ENCODE data around the gene PTGER1. TPM values are rescaled to one million over a fixed set of nuclear protein-coding genes. Genes with fewer than 3 reads are reported as not detected.

PTGER1 gene
- total and polyA plus RNA-seq, 2 of the 13 experiments (the other 11 are each of a cell fraction or from before 2014, with no cell fraction given) = 0.13 TPM; not detected in 1

DNA sequence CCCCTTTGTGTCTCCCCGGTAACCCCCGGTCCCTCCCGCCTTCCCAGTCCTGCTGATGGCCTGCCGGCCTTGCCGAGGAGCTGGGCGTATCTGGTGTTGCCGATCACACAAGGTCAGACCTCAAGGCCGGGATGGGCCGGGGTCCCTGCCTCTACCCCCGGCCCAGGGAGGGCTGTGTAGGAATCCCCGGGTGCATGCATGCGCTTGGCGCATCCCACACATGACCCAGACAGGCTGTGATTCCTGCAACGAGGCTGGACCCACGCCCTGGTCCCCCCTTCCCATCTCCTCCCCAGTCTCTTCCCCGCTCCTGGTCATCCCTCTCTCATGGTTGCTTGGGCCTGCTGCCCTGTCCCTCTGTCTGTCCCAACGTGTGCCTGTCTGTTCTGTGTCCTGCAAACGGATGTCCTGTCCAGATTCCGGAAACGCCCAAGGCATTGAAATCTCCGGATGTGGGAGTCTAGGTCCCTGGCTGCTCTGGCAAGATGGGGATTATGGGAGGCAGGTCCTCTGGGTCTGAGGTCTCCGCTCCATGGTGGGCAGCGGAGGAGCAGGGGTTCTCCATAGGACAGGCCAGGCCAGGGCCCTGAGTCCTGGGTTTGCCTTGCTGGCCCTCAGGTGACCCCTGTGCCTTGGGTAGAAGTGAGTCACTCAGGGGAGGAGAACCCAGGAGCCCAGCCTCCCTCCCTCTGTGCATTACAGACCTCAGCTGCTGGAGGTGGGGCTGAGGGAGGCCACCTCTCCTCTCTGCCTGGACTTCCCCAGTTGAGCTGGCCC lies 40.4 kb downstream of the PTGER1 start:
- Histone ChIP-seq H3K4me2 (ENCODE audit: low read depth, low read length) (peak overlapping the region; percentile 91), H2AFZ (ENCODE audit: low read length) (no peak overlapping the region), H4K20me1 (ENCODE audit: insufficient read depth, low read length) (peaks cover 2% of the 10 kb centered on the region; the same call in 1 of the 2 replicates), H3K9ac (ENCODE audit: insufficient read depth, low read depth, low read length) (peak overlapping the region; percentile 83), H3K4me3 (replicated peaks in 1 of 3; ENCODE audit: insufficient read depth in 1 of 3, low read depth in 2 of 3, low read length in 3 of 3) (peak overlapping the region; percentile 66 to 81 (median 80)), H3K9me3 (ENCODE audit: low read length) (no peaks in the 10 kb centered on the region), H3K36me3 (replicated peaks in 1 of 2; ENCODE audit: control insufficient read depth in 1 of 2, insufficient read depth in 2 of 2, low read length in 2 of 2) (no peaks in the 10 kb centered on the region; a peak in 1 of 5 replicates), H3K79me2 (ENCODE audit: insufficient read depth, low read length) (peaks cover 11% of the 10 kb centered on the region), H3K27me3 (ENCODE audit: control insufficient read depth in 1 of 2, insufficient read depth in 2 of 2, low read length in 2 of 2) (no peaks in the 10 kb centered on the region), H3K4me1 (ENCODE audit: insufficient read depth, low read length) (peaks cover 37% of the 10 kb centered on the region), H3K27ac (ENCODE audit: extremely low read length, insufficient read depth, low read length) (peak overlapping the region; percentile 25)
- intact Hi-C loops (cut with micrococcal nuclease; ENCODE audit: unreplicated experiment) = no loop called here
- in situ Hi-C loops (cut with HindIII; ENCODE audit: extremely low pct_ligation_motif_present, low pct_unique_long_range_greater_than_20kb) = no loop called here
- ATAC-seq = peak; percentile 79
- BruUV-seq (replicated peaks) = TSS peak; percentile 43
- FAIRE-seq = no peak
- WGBS (ENCODE audit: low lambda C conversion rate) = 15% methylated on average over 8 of the region's 23 CpGs
- peak; percentile 72 for DNase-seq (ENCODE audit: low spot score)
- ChIA-PET POLR2A (interaction anchor here (1.7 kb wide), 1 partner anchor 256 kb away, joined by 3 read pairs; the partner anchor contains the start of gene ZNF333), CTCF (ENCODE audit: low intra/inter-chr PET ratio, low total read pairs) (no interaction called here)
- peak; percentile 36; the same call in 1 of the 2 replicates for TF ChIP-seq ZNF225 (CRISPR knock-in tag; IDR thresholded peaks at IDR 0.05)
- peak; percentile 16; the same call in 1 of the 2 replicates for TF ChIP-seq NR2C2 (CRISPR knock-in tag; IDR thresholded peaks at IDR 0.05; ENCODE audit: borderline replicate concordance)
- 0 out of 2 replicates have a peak, but pooled peaks have one; percentile 2 for TF ChIP-seq TAF1 (CRISPR knock-in tag; IDR thresholded peaks at IDR 0.05)
- peak; percentile 15; the same call in 1 of the 2 replicates for TF ChIP-seq ZNF292 (CRISPR knock-in tag; IDR thresholded peaks at IDR 0.05; ENCODE audit: borderline replicate concordance, low read depth)
- no peak for TF ChIP-seq AGO1 (IDR thresholded peaks at IDR 0.05; ENCODE audit: low read depth, low read length, poor library complexity, severe bottlenecking)
- peak; percentile 37 for TF ChIP-seq ZNF350 (CRISPR knock-in tag; IDR thresholded peaks at IDR 0.05; ENCODE audit: borderline replicate concordance, low read depth)
- TF ChIP-seq PAX8 (CRISPR knock-in tag; IDR thresholded peaks at IDR 0.05; ENCODE audit: borderline replicate concordance) = 0 out of 2 replicates have a peak, but pooled peaks have one; percentile 33
- TF ChIP-seq, protein P1, sequence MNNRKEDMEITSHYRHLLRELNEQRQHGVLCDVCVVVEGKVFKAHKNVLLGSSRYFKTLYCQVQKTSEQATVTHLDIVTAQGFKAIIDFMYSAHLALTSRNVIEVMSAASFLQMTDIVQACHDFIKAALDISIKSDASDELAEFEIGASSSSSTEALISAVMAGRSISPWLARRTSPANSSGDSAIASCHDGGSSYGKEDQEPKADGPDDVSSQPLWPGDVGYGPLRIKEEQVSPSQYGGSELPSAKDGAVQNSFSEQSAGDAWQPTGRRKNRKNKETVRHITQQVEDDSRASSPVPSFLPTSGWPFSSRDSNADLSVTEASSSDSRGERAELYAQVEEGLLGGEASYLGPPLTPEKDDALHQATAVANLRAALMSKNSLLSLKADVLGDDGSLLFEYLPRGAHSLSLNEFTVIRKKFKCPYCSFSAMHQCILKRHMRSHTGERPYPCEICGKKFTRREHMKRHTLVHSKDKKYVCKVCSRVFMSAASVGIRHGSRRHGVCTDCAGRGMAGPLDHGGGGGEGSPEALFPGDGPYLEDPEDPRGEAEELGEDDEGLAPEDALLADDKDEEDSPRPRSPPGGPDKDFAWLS (CRISPR knock-in tag; IDR thresholded peaks at IDR 0.05; ENCODE audit: borderline replicate concordance) = 0 out of 2 replicates have a peak, but pooled peaks have one; percentile 68
- peak; percentile 73 for TF ChIP-seq ZFX (CRISPR knock-in tag; IDR thresholded peaks at IDR 0.05; ENCODE audit: low read depth)
- 0 out of 2 replicates have a peak, but pooled peaks have one; percentile 51 for TF ChIP-seq ZZZ3 (CRISPR knock-in tag; IDR thresholded peaks at IDR 0.05; ENCODE audit: borderline replicate concordance)
- TF ChIP-seq ZNF501 (CRISPR knock-in tag; IDR thresholded peaks at IDR 0.05) = peak; percentile 27; the same call in 1 of the 2 replicates
- 0 out of 2 replicates have a peak, but pooled peaks have one; percentile 24 for TF ChIP-seq ELF1 (CRISPR knock-in tag; IDR thresholded peaks at IDR 0.05)
- 0 out of 2 replicates have a peak, but pooled peaks have one; percentile 55 for TF ChIP-seq ZNF761 (CRISPR knock-in tag; conservative IDR thresholded peaks at IDR 0.05)
- no peak for TF ChIP-seq ZNF841 (CRISPR knock-in tag; IDR thresholded peaks at IDR 0.05; ENCODE audit: borderline replicate concordance)
- 0 out of 2 replicates have a peak, but pooled peaks have one; percentile 40 for TF ChIP-seq ZNF724P (CRISPR knock-in tag; IDR thresholded peaks at IDR 0.05; ENCODE audit: borderline replicate concordance)
- TF ChIP-seq ZNF230 (CRISPR knock-in tag; IDR thresholded peaks at IDR 0.05) = 0 out of 2 replicates have a peak, but pooled peaks have one; percentile 64
- 0 out of 2 replicates have a peak, but pooled peaks have one; percentile 39 for TF ChIP-seq JUND (CRISPR knock-in tag; IDR thresholded peaks at IDR 0.05)
